Hematopoietic multipotent progenitor cell treated with erythropoietin and hydrocortisone succinate and interleukin-3 and kit ligand, for 15 days (in vitro differentiated cells): ENCODE measurements around the gene NHP2.
"Not testable (repeated sequence)": the region's sequence is repeated elsewhere in the genome, so short reads cannot be mapped to it uniquely, and the experiment has no call there.

Experiments
- DNase-seq: peaks from one replicate; pipeline ENCODE4 v3.0.0-alpha.2; 2015; ENCODE audit warnings: low spot score

NHP2 gene

GRCh38 chr5:178130576-178131445 is 22.9 kb downstream of the NHP2 start, which contains the start of gene RMND5B:
RMND5B (plus strand) TSS chr5:178131014; CDS start chr5:178138120, 7,106 bp downstream.
- DNase-seq = peak; percentile 88

- not testable (repeated sequence) for DNase-seq
These were observed 23.5 kb downstream of the NHP2 start for GRCh38 chr5:178130234-178130575.

GRCh38 chr5:178129296-178129695 is 24.4 kb downstream of the NHP2 start:
- no peak for DNase-seq

GRCh38 chr5:178127300-178128009 is 26.2 kb downstream of the NHP2 start:
- peak; percentile 78 for DNase-seq

GRCh38 chr5:178126556-178126955 is 27.1 kb downstream of the NHP2 start:
- no peak for DNase-seq

- no peak for DNase-seq
These were observed 28.3 kb downstream of the NHP2 start for GRCh38 chr5:178125253-178125906.

- no peak for DNase-seq
These were observed 29.4 kb downstream of the NHP2 start for GRCh38 chr5:178123966-178124925.

- no peak for DNase-seq
These were observed 30.4 kb downstream of the NHP2 start for GRCh38 chr5:178123094-178123965.

GRCh38 chr5:178122346-178122745 is 31.3 kb downstream of the NHP2 start:
- no peak for DNase-seq

- DNase-seq = no peak
These were observed 32.1 kb downstream of the NHP2 start for GRCh38 chr5:178121391-178122276.

GRCh38 chr5:178120607-178121357 is 32.9 kb downstream of the NHP2 start:
- DNase-seq = peak; percentile 81

- DNase-seq = no peak
These were observed 33.6 kb downstream of the NHP2 start for GRCh38 chr5:178119915-178120606.

GRCh38 chr5:178117923-178118701 is 35.6 kb downstream of the NHP2 start:
- no peak for DNase-seq

- no peak for DNase-seq
These were observed 37.4 kb downstream of the NHP2 start for GRCh38 chr5:178116143-178116885.

GRCh38 chr5:178115814-178116142 is 37.9 kb downstream of the NHP2 start:
- DNase-seq = no peak

GRCh38 chr5:178115136-178115813 is 38.4 kb downstream of the NHP2 start:
- no peak for DNase-seq
